Memory B cell (primary cell): Measurements from ENCODE around the gene CTBP2.

ENCODE experiments used
- ATAC-seq: fragments of 150-1000 bp; cut with Tn5 transposase; 2 replicates; pipeline ENCODE4 v1.10.0; 2021; ENCODE audit warnings: low read depth, mild to moderate bottlenecking, moderate library complexity
- DNase-seq, 2 donors: peaks; one replicate each; pipeline ENCODE4 v3.0.0; 2022; ENCODE audit warnings: low spot score in 2 of 2
- H3K27ac Mint-ChIP-seq: one replicate; pipeline ENCODE4 v1.8.0; 2022; ENCODE audit warnings: mild to moderate bottlenecking, moderate library complexity, mixed read lengths
- H3K27me3 Mint-ChIP-seq: one replicate; pipeline ENCODE4 v1.8.0; 2022; ENCODE audit warnings: mixed read lengths
- H3K36me3 Mint-ChIP-seq: one replicate; pipeline ENCODE4 v1.8.0; 2022; ENCODE audit warnings: mild to moderate bottlenecking, mixed read lengths
- H3K4me1 Mint-ChIP-seq: one replicate; pipeline ENCODE4 v1.8.0; 2022; ENCODE audit warnings: mixed read lengths
- H3K4me3 Mint-ChIP-seq: one replicate; pipeline ENCODE4 v1.8.0; 2022; ENCODE audit warnings: mild to moderate bottlenecking, moderate library complexity, mixed read lengths
- H3K9me3 Mint-ChIP-seq: one replicate; pipeline ENCODE4 v1.8.0; 2022; ENCODE audit warnings: mixed read lengths

CTBP2 gene

DNA sequence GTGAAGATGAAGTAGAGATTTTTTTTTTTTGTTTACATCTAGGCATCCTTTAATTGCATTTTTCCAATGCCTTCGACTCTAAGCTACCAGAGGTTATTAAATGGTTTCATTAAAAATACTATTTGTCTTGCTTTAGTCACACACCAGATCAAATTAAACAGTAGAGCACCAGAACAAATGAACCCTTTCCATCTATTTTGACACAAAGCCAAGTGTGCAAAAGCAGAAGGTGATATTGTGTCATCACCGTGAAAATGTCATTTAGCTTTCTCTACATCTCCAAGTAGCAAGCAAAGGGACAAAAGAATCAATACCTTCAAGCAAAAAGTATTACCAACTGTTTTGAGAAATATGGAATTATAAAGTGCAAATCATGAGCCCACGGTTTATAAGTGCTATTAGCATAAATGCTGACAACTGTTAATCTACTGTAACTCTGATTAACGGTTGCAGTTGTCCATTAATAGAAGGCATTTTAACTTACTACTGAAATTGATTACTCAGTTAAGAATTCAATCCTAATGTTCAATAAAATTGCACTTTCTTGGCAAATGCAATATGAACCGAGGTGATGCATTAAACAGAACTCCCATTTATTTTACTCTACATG, 49.1 kb downstream of the CTBP2 start:
- Mint-ChIP-seq H3K9me3 (peaks cover 6% of the 10 kb centered on the region), H3K4me3 (no peak overlapping the region), H3K27ac (no peak overlapping the region), H3K36me3 (peaks cover 1% of the 10 kb centered on the region), H3K4me1 (no peaks in the 10 kb centered on the region), H3K27me3 (peaks cover 7% of the 10 kb centered on the region)
- DNase-seq (no peak), ATAC-seq (no peak)

DNA sequence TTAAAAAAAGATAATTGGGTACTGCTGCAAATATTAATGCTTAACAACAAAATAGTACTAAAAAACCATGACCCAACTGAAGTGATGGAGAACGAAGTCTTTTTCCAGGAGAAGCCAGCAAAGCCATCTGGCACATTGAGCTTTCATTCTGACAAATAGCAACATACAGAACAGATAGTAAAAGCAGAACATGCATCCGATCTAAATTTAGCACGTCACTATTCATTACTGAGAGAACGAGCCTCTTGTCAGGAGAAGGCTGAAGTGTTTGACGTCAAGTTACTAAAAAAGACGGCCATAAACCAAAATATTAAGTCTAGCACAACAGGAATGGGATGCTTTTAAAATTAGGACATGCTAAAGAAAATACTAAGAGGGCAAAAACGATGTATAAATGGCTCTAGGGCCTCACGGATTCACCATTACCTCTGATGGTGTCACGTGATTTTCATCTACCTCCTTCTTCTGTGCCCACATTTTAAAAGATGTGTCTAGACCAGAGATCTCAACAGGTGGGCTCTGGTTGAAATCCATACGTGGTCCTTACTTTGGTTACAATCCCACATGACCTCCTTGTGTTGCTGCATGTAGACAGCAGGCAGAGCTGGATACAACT, 52.3 kb downstream of the CTBP2 start:
- Mint-ChIP-seq H3K9me3 (peaks cover 6% of the 10 kb centered on the region), H3K4me1 (no peaks in the 10 kb centered on the region), H3K27ac (no peak overlapping the region), H3K4me3 (no peak overlapping the region), H3K27me3 (peaks cover 6% of the 10 kb centered on the region), H3K36me3 (peaks cover 1% of the 10 kb centered on the region)
- no peak for ATAC-seq
- DNase-seq: no peak

DNA sequence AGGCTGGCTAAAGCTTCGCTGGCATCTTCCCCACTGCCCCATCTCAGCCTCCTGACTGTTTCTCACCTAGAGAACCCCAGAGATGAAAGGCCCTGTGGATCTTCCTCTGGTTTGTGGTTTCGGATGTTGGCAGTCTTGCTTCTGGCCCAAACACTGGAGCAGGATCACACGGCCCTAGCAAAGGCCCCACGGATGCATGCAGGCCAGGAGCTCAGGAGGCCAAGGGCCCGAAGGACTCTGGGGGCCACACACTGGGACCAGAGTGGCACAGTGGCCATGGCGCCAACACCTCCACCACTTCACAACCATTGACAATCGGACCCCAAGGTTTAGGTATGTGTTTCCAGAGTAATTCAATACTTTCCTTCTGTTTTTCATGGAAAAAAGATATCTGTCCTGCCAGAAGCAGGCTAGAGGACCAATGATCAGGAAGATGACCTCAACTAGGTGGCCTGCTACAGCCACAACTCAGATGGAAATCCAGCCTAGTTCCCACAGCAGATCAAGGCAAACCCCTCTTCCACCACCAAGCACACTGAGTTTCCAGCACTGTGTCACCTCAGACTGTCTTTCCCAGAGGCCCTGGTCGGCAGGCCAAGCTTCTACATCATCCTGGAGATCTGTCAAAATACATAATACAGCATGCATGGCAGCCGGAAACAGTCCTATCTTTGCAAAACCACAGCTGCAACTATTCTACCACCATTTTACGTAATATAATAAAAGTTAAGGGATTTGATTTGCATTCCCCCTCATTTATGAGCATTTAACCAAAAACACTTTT, 53.0 kb downstream of the CTBP2 start:
- Mint-ChIP-seq H3K27me3 (peaks cover 6% of the 10 kb centered on the region), H3K9me3 (peaks cover 6% of the 10 kb centered on the region), H3K4me1 (no peaks in the 10 kb centered on the region), H3K36me3 (peaks cover 1% of the 10 kb centered on the region), H3K27ac (no peak overlapping the region), H3K4me3 (no peak overlapping the region)
- no peak for DNase-seq
- no peak for ATAC-seq

DNA sequence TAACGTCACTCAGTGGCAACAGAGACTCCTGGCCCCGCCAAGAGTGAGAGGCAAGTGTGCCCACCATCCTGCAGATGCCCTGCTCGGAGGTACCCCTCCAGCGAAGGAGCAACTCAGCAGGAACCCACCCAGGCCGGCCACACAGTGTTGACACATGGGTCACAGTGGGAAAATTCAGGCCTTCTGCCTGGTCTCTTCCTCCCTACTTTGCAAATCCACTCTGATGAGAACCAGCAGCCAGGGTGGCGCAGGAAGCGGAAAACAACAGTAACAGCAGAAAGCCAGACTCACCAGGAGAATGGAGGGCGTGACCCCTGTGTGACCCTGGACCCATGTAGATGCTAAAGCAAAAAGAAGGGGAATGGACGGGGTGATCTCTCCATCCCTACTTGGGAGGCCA, 53.8 kb downstream of the CTBP2 start:
- Mint-ChIP-seq H3K9me3 (peaks cover 6% of the 10 kb centered on the region), H3K4me3 (no peak overlapping the region), H3K36me3 (peaks cover 1% of the 10 kb centered on the region), H3K27ac (no peak overlapping the region), H3K4me1 (no peaks in the 10 kb centered on the region), H3K27me3 (peaks cover 10% of the 10 kb centered on the region)
- no peak for ATAC-seq
- no peak for DNase-seq

DNA sequence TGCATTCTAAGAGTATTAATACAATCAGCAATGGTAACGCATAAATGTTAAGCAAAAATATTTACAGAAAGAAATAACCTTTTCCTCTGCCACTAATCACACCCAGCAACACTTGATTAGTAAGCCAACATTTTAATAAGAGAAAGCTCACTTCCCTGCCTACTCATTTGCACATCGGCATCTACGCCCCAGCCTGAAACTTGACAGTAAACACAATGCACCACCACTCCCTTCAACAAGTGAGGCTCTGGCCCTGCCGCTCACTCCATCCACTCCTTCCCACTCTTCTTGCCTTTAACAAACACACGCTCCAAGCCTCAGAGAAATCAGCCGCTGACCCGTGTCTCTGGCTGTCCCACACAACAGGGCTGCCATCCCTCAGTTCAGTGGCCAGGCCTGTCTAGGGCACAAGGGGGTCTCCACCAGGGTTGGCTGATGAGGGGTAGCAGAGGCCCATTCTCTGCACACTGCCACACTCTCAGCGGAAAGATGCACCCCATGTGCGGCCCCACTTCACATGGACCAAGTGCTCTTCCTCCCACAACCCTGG, 54.6 kb downstream of the CTBP2 start:
- ATAC-seq (no peak), DNase-seq (no peak)
- H3K4me3 Mint-ChIP-seq: no peak overlapping the region
- H3K4me1 Mint-ChIP-seq: no peaks in the 10 kb centered on the region
- peaks cover 1% of the 10 kb centered on the region for H3K36me3 Mint-ChIP-seq
- H3K27me3 Mint-ChIP-seq: peaks cover 10% of the 10 kb centered on the region
- H3K9me3 Mint-ChIP-seq: peaks cover 6% of the 10 kb centered on the region
- no peak overlapping the region for H3K27ac Mint-ChIP-seq

DNA sequence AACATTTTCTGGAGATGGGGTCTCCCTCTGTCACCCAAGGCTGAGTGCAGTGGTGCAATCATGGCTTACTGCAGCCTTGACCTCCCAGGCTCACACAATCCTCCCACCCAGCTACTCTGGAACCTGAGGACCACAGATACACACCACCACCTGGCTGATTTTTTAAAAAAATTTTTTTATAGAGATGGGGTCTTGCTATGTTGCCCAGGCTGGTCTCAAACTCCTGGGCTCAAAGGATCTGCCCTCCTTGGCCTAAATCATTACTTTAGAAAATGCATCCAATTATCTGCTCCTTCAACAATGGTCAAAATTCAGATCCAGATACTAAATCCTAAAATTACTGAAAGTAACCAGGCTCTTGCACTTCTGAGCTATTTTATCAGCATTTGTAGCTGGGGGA, 55.2 kb downstream of the CTBP2 start:
- Mint-ChIP-seq H3K27ac (no peak overlapping the region), H3K4me1 (no peaks in the 10 kb centered on the region), H3K36me3 (peaks cover 1% of the 10 kb centered on the region), H3K9me3 (peaks cover 6% of the 10 kb centered on the region), H3K27me3 (peaks cover 12% of the 10 kb centered on the region), H3K4me3 (no peak overlapping the region)
- ATAC-seq (no peak), DNase-seq (no peak)

DNA sequence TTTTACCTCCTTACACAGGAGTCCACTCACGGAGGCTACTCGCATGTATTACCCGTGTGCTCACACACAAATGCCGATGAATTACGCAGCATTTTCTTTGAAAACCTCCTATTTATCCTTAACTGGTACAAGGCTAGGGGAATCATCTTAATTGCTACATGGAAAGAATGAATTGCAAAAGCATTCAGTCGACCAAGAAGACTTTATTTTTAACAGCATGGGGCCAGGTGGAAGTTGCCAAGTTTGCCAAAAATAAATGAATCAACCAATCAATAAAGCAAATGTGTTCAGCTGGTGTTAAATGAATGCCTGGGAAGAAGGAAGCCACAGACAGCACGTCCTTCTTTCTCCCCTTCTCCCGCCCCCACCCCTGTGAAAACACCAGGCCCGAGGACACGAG, 55.8 kb downstream of the CTBP2 start:
- ATAC-seq (no peak), DNase-seq (no peak)
- H3K9me3 Mint-ChIP-seq: peaks cover 6% of the 10 kb centered on the region
- H3K36me3 Mint-ChIP-seq: peaks cover 1% of the 10 kb centered on the region
- no peak overlapping the region for H3K27ac Mint-ChIP-seq
- peaks cover 13% of the 10 kb centered on the region for H3K27me3 Mint-ChIP-seq
- H3K4me3 Mint-ChIP-seq: no peak overlapping the region
- no peaks in the 10 kb centered on the region for H3K4me1 Mint-ChIP-seq

DNA sequence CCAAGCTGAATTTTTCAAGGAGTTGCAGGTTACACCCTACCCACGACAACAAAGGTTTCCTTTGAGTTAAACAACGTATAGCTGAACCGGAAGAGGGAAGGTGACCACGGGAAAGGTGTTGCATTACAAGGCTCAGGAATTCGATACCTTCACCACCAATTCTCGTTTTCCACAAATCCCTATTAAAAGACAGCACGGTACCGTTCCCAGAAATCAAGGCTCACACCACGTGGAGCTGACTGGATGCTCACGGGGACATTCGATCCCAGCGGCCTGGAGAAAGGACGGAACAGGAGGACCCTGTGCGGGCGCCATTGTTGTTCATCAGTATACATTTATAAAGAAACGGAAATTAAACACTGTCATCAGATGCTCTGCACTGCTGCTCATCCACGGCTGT, 56.4 kb downstream of the CTBP2 start:
- no peak overlapping the region for H3K4me3 Mint-ChIP-seq

DNA sequence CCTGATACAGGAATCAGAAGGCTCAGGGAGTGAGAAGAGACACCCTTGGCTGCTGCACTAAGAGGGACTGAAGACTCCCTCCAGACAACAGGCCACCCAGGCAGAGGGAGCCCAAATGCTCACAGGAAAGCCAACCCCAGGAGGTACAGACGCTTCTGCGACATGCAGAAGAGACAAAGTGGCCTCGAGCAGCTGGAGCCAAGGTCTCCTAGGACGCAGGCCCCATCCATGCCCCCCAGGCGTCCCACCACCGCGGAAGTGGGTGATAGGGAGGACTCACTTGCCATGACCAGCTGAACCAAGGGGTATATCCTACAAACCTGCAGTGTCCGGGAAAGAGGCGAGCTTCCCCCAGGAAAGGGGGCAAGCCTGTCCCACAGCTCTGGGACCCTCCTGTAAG, 56.9 kb downstream of the CTBP2 start:
- Mint-ChIP-seq H3K27me3 (peaks cover 18% of the 10 kb centered on the region), H3K27ac (no peak overlapping the region), H3K4me1 (no peaks in the 10 kb centered on the region), H3K4me3 (no peak overlapping the region), H3K36me3 (peaks cover 1% of the 10 kb centered on the region), H3K9me3 (peaks cover 6% of the 10 kb centered on the region)
- DNase-seq (no peak), ATAC-seq (no peak)

More for the DNA sequence above, 56.4 kb downstream of the CTBP2 start:
- DNase-seq (no peak), ATAC-seq (no peak)
- Mint-ChIP-seq H3K27ac (no peak overlapping the region), H3K4me1 (no peaks in the 10 kb centered on the region), H3K27me3 (peaks cover 14% of the 10 kb centered on the region), H3K36me3 (peaks cover 1% of the 10 kb centered on the region), H3K9me3 (peaks cover 6% of the 10 kb centered on the region)

DNA sequence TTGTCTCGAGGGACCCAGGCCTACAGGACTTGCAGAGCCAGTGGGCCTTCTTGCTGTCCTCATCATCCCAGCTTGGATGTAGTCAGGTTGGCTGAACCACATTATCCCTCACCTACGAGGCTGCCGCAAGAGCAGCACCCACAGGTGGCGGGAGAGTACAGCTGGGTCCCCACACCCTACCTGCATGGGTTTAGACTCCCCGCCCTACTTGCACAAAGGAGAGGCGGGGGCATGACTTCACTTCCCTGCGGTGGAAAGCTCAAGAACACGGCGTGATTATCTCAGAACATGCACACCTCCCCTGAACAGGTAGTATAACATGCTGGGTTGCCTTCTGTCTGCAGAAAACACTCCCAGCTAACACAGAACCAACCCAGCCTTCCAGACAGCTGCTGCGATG, 57.5 kb downstream of the CTBP2 start:
- H3K27me3 Mint-ChIP-seq: peaks cover 18% of the 10 kb centered on the region
- peaks cover 4% of the 10 kb centered on the region for H3K9me3 Mint-ChIP-seq
- no peaks in the 10 kb centered on the region for H3K36me3 Mint-ChIP-seq
- no peaks in the 10 kb centered on the region for H3K4me1 Mint-ChIP-seq
- no peak overlapping the region for H3K27ac Mint-ChIP-seq
- ATAC-seq (no peak), DNase-seq (no peak)
- H3K4me3 Mint-ChIP-seq: no peak overlapping the region

DNA sequence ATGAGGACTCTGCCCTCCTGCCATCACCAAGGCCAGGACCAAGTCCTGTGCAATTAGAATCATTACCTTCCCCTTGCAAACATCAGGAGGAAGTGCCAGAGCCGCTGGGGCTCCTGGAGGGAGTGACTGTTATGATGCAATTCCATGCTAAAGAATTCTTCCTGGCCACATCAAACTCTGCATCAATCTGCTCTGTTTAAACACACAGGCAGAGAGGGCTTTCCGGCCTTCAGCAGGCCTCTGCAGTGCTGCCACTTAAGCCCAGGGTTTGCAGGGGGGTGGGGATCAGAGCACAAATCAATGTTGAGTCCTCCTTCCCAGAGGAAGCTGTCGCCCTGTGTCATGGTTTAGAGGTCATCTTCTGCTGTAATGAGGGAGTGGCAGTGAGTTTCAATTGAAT, 58.1 kb downstream of the CTBP2 start:
- no peaks in the 10 kb centered on the region for H3K9me3 Mint-ChIP-seq
- H3K36me3 Mint-ChIP-seq: no peaks in the 10 kb centered on the region
- no peaks in the 10 kb centered on the region for H3K4me1 Mint-ChIP-seq
- H3K4me3 Mint-ChIP-seq: no peak overlapping the region
- peaks cover 17% of the 10 kb centered on the region for H3K27me3 Mint-ChIP-seq
- ATAC-seq (no peak), DNase-seq (no peak)
- H3K27ac Mint-ChIP-seq: no peak overlapping the region

DNA sequence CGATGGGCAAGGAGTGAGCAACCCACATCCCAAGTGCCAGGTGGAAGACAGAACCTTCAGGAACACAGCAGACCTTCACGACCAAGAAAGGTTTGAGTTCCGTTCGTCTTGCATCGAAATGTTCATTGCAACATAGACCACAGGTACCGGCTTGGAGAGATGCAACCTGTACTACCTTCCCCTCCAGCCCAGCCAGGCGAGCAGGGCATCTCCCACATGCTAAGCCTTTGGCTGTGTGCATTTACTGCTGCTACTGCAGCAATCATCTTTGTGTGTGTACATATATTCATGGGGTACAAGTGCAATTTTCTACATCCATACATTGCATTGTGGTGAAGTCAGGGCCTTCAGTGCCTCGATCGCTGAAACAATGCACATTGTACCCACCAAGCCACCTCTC, 58.8 kb downstream of the CTBP2 start:
- Mint-ChIP-seq H3K4me3 (no peak overlapping the region), H3K27ac (no peak overlapping the region), H3K4me1 (no peaks in the 10 kb centered on the region), H3K9me3 (no peaks in the 10 kb centered on the region), H3K27me3 (peaks cover 17% of the 10 kb centered on the region), H3K36me3 (no peaks in the 10 kb centered on the region)
- DNase-seq (no peak), ATAC-seq (no peak)

DNA sequence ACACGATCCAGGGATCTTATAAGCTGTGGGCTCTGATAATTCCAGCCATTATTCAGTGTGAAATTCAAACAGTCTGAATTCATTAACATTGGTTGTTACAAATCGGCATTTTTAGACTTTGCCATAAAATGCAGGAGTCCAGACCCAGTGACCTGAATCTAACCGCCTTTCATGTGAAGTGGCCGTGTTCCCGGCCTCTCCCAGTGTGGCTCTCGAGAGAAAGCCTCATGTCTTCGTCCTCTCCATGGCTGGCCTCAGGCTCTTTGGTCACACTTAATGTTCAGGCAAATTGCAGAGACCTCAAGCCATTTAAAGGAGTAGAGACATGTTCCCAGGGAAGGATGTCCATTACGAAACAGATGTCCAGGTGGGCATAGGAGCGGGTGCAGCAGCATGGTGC, 59.3 kb downstream of the CTBP2 start:
- no peaks in the 10 kb centered on the region for H3K4me1 Mint-ChIP-seq
- H3K27ac Mint-ChIP-seq: no peak overlapping the region
- peaks cover 17% of the 10 kb centered on the region for H3K27me3 Mint-ChIP-seq
- H3K36me3 Mint-ChIP-seq: no peaks in the 10 kb centered on the region
- H3K4me3 Mint-ChIP-seq: no peak overlapping the region
- no peak for ATAC-seq
- DNase-seq: no peak
- H3K9me3 Mint-ChIP-seq: no peaks in the 10 kb centered on the region

DNA sequence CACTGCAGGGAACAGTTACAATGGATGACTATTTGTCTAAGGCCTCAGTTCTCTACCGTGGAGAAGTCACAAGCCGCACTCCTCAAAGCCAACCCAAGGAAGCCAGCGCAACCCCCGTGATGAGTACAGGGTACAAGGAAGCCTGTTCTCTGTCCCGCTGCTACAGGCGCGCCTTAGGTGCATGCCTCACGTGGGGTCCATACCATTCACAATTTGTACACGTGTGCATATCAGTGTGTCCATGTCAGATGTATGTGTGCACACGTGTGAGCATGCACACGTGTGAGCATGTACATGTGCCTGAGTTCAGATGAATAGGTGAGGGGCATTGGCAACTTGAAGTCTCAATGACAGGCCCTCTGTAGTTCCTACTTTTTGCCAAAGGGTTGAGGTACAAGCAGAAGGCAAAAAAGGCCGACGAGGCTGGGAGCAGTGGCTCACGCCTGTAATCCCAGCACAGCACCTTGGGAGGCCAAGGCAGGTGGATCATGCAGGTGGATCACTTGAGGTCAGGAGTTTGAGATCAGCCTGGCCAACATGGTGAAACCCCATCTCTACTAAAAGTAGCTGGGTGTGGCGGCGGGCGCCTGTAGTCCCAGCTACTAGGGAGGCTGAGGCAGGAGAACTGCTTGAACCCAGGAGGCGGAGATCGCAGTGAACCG, 62.8 kb downstream of the CTBP2 start:
- Mint-ChIP-seq H3K4me1 (no peaks in the 10 kb centered on the region), H3K27ac (no peak overlapping the region), H3K4me3 (no peak overlapping the region), H3K27me3 (peaks cover 14% of the 10 kb centered on the region), H3K9me3 (no peaks in the 10 kb centered on the region), H3K36me3 (no peaks in the 10 kb centered on the region)
- DNase-seq (no peak), ATAC-seq (no peak)
